ENCODE results near the gene TRMT11.
A peak's percentile ranks its signal among the peaks of the same experiment; 100 is the strongest.

The TRMT11 gene

GRCh38 chr6:125986301-125987025, at the start of gene TRMT11:
Gene TRMT11, plus strand, starts transcription at chr6:125986540. Its CDS starts 11 bp downstream, at chr6:125986551.
- TF ChIP-seq EZH2phosphoT487 (conservative IDR thresholded peaks at IDR 0.05; ENCODE audit: low read length) = no peak
- TF ChIP-seq CTCF (IDR thresholded peaks at IDR 0.05; ENCODE audit: insufficient read depth, low read length, poor library complexity, severe bottlenecking) = no peak
- peak within 1 kb of the TSS; percentile 84 for H3K9ac ChIP-seq (ENCODE audit: low read length)
- peaks cover 60% of the 10 kb centered on the region for H3K79me2 ChIP-seq (ENCODE audit: insufficient read depth, low read length)
- H3K4me2 ChIP-seq (ENCODE audit: low read depth, low read length, poor library complexity, severe bottlenecking) = peak within 1 kb of the TSS; percentile 81
- H4K20me1 ChIP-seq (ENCODE audit: low read depth, low read length) = no peaks in the 10 kb centered on the region
- H3K9me2 ChIP-seq (replicated peaks; ENCODE audit: insufficient read depth, low read length) = no peaks in the 10 kb centered on the region
- H3K4me3 ChIP-seq (ENCODE audit: insufficient read depth, low read length, poor library complexity, severe bottlenecking) = peak within 1 kb of the TSS; percentile 95
- no peaks in the 10 kb centered on the region for H3K36me3 ChIP-seq (ENCODE audit: low read length)
- no peaks in the 10 kb centered on the region for H3K9me3 ChIP-seq (ENCODE audit: insufficient read depth, low read length)
- H3K27ac ChIP-seq (ENCODE audit: low read depth, low read length) = peak within 1 kb of the TSS; percentile 57
- H2AFZ ChIP-seq (ENCODE audit: low read depth, low read length, severe bottlenecking) = peak within 1 kb of the TSS; percentile 93
- H3F3A ChIP-seq (ENCODE audit: insufficient read depth) = peaks cover 28% of the 10 kb centered on the region
- no peaks in the 10 kb centered on the region for H3K27me3 ChIP-seq (ENCODE audit: low read length)

DNA sequence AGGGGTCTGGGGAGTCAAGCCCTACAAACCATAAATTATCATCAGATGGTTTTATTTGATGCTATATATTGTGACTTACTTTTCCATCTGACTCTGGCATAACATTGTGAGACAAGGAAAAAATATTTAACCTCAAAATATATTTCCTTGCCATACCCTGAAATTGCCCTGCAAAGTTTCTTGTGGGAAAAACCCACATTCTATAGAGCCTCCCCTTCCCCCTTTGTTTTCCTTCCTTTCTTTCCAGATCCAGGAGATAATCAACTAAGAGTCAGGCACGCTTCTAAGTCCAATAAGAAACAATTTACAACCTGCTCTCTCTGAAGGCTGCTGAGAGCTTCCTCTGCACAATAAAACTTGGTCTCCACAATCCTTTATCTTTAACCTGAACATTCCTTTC, 47.3 kb upstream of the TRMT11 start:
- Histone ChIP-seq H3K27me3 (ENCODE audit: low read length) (no peaks in the 10 kb centered on the region), H3K9me2 (replicated peaks; ENCODE audit: insufficient read depth, low read length) (no peaks in the 10 kb centered on the region), H2AFZ (ENCODE audit: low read depth, low read length, severe bottlenecking) (no peak overlapping the region), H3K9me3 (ENCODE audit: insufficient read depth, low read length) (no peaks in the 10 kb centered on the region), H3K4me2 (ENCODE audit: low read depth, low read length, poor library complexity, severe bottlenecking) (no peak overlapping the region), H4K20me1 (ENCODE audit: low read depth, low read length) (no peaks in the 10 kb centered on the region), H3K4me3 (ENCODE audit: insufficient read depth, low read length, poor library complexity, severe bottlenecking) (no peak overlapping the region), H3K36me3 (ENCODE audit: low read length) (no peaks in the 10 kb centered on the region), H3K79me2 (ENCODE audit: insufficient read depth, low read length) (no peaks in the 10 kb centered on the region), H3F3A (ENCODE audit: insufficient read depth) (no peaks in the 10 kb centered on the region), H3K9ac (ENCODE audit: low read length) (no peak overlapping the region), H3K27ac (ENCODE audit: low read depth, low read length) (no peak overlapping the region)
- TF ChIP-seq CTCF (IDR thresholded peaks at IDR 0.05; ENCODE audit: insufficient read depth, low read length, poor library complexity, severe bottlenecking) (no peak), EZH2phosphoT487 (conservative IDR thresholded peaks at IDR 0.05; ENCODE audit: low read length) (no peak)

DNA sequence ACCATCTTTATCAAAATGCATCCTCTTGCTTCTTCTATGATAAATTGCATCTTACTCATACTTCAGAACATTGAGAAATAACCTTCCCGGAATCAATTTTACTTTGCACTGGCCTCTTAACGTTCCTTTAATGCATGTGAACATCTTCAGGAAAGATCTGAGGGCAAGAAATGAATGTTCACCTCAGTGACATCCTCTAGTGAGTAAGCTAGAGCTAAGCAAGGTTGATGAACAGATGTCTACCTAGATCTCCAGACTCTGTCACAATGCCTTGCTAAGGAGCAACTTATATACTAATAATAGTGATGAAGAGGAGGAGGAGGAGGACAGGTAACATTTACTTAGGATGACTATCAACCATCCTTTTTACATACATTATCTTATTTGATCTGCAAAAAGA, 46.5 kb upstream of the TRMT11 start:
- no peak overlapping the region for H3K4me2 ChIP-seq (ENCODE audit: low read depth, low read length, poor library complexity, severe bottlenecking)

More for the DNA sequence above, 46.5 kb upstream of the TRMT11 start:
- Histone ChIP-seq H3K36me3 (ENCODE audit: low read length) (no peaks in the 10 kb centered on the region), H3K9me3 (ENCODE audit: insufficient read depth, low read length) (no peaks in the 10 kb centered on the region), H3K4me3 (ENCODE audit: insufficient read depth, low read length, poor library complexity, severe bottlenecking) (no peak overlapping the region), H3F3A (ENCODE audit: insufficient read depth) (no peaks in the 10 kb centered on the region), H3K27me3 (ENCODE audit: low read length) (no peaks in the 10 kb centered on the region), H4K20me1 (ENCODE audit: low read depth, low read length) (no peaks in the 10 kb centered on the region), H3K79me2 (ENCODE audit: insufficient read depth, low read length) (no peaks in the 10 kb centered on the region), H3K9me2 (replicated peaks; ENCODE audit: insufficient read depth, low read length) (no peaks in the 10 kb centered on the region), H3K9ac (ENCODE audit: low read length) (no peak overlapping the region), H3K27ac (ENCODE audit: low read depth, low read length) (no peak overlapping the region), H2AFZ (ENCODE audit: low read depth, low read length, severe bottlenecking) (no peak overlapping the region)
- TF ChIP-seq EZH2phosphoT487 (conservative IDR thresholded peaks at IDR 0.05; ENCODE audit: low read length) (no peak), CTCF (IDR thresholded peaks at IDR 0.05; ENCODE audit: insufficient read depth, low read length, poor library complexity, severe bottlenecking) (no peak)

Data from SU-DHL-6 (cell line).